ENCODE data around the gene ICOSLG.

The ICOSLG gene

DNA sequence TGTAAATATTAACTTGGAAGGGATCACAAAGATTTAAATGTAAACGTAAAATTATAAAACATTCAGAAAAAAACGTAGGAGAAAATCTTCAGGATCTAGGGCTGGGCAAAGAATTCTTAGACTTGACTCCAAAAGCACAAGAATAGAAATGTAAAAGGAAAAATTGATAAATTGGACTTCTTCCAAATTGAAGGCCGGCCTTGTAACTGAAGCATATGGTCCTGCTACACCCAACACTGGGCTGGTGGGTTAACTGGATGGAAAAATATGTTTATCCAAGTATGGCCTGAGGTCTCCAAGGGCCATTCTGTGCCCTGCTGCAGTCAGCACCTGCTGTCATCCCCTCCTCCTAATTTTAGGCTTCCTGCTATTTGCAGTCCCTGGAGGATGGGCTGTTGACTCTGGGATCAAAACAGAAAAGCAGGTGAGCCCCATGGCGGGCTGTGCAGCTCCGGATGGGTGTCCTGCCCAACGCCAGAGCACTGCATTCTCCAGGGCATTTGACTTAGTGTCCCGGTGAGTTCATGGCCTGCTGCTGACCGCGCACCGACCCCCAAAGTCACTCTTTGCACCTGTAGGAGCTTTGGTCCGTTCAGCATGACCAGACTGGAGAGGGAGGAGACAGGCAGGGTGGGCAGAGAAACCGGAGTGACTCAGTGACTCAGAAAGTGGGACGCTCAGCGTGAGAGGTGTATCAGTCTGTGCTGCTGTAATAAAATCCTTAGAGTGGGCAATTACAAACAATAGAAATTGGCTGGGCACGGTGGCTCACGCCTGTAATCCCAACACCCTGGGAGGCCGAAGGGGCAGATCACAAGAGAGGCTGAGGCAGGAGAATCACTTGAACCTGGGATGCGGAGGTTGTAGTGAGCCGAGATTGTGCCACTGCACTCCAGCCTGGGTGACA lies 38.9 kb upstream of the ICOSLG start:
- no peak for DNase-seq (ENCODE audit: low spot score)
- Histone ChIP-seq H2BK15ac (ENCODE audit: low read length) (no peak overlapping the region), H3K36me3 (replicated peaks in 1 of 2; ENCODE audit: control insufficient read depth in 2 of 2, insufficient read depth in 2 of 2, low read length in 2 of 2) (no peaks in the 10 kb centered on the region), H3K9ac (ENCODE audit: low read depth, low read length, poor library complexity) (no peak overlapping the region), H3K18ac (ENCODE audit: low read length) (no peak overlapping the region), H3K14ac (ENCODE audit: low read length) (no peak overlapping the region), H2BK12ac (ENCODE audit: low read length) (no peak overlapping the region), H3K4me2 (ENCODE audit: insufficient read depth, low read length, poor library complexity, severe bottlenecking) (no peak overlapping the region), H3K79me1 (ENCODE audit: low read depth, low read length) (no peaks in the 10 kb centered on the region), H2AK5ac (ENCODE audit: low read depth, low read length) (no peak overlapping the region), H3K4me3 (ENCODE audit: low read length in 2 of 2) (no peak overlapping the region), H3K4ac (ENCODE audit: low read length) (no peak overlapping the region), H3K23ac (ENCODE audit: low read depth, low read length, poor library complexity) (no peak overlapping the region), H3K27ac (replicated peaks; ENCODE audit: low read length) (no peak overlapping the region), H3K9me3 (replicated peaks in 1 of 2; ENCODE audit: control insufficient read depth in 2 of 2, insufficient read depth in 1 of 2, low read depth in 1 of 2, low read length in 2 of 2) (no peaks in the 10 kb centered on the region), H3K27me3 (ENCODE audit: control insufficient read depth in 3 of 3, insufficient read depth in 3 of 3, low read depth in 1 of 3, low read length in 3 of 3) (peaks cover 0 to 30% (median 14%) of the 10 kb centered on the region in 3 experiments), H3K4me1 (ENCODE audit: control insufficient read depth in 2 of 2, insufficient read depth in 1 of 2, low read depth in 1 of 2, low read length in 2 of 2) (peaks cover 5% of the 10 kb centered on the region in 2 donors), H2BK120ac (ENCODE audit: low read depth, low read length) (no peak overlapping the region), H2AFZ (ENCODE audit: low read length) (no peak overlapping the region), H2BK5ac (ENCODE audit: low read length) (no peak overlapping the region), H4K8ac (ENCODE audit: low read depth, low read length) (no peak overlapping the region), H4K91ac (ENCODE audit: low read depth, low read length, poor library complexity) (no peak overlapping the region)
- no CpG with 5 or more reads among the region's 19 CpGs for WGBS, 2 donors (ENCODE audit: extremely low coverage in 2 of 2, insufficient read length in 2 of 2, insufficient replicate concordance in 1 of 2)

DNA sequence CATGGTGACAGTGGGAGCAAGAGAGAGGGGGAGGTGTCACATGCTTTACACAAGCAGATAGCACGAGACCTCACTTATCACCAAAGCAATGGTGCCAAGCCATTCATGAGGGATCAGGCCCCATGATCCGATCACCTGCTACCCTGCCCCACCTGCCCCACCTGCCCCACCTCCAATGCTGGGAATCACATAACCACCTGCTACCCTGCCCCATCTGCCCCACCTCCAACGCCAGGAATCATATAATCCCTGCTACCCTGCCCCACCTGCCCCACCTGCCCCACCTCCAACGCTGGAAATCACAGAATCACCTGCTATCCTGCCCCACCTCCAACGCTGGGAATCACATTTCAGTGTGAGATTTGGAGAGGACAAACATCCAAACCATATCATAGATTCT lies 34.3 kb upstream of the ICOSLG start:
- peak overlapping the region; percentile 21 for H3K14ac ChIP-seq (ENCODE audit: low read length)
- H2BK15ac ChIP-seq (ENCODE audit: low read length): no peak overlapping the region
- H3K27me3 ChIP-seq (ENCODE audit: control insufficient read depth in 3 of 3, insufficient read depth in 3 of 3, low read depth in 1 of 3, low read length in 3 of 3): peaks cover 0 to 4% (median 0%) of the 10 kb centered on the region in 3 experiments
- no peak overlapping the region for H2BK5ac ChIP-seq (ENCODE audit: low read length)
- H2BK12ac ChIP-seq (ENCODE audit: low read length): no peak overlapping the region
- H3K9me3 ChIP-seq (replicated peaks in 1 of 2; ENCODE audit: control insufficient read depth in 2 of 2, insufficient read depth in 1 of 2, low read depth in 1 of 2, low read length in 2 of 2): no peaks in the 10 kb centered on the region
- H3K18ac ChIP-seq (ENCODE audit: low read length): no peak overlapping the region
- H3K4me1 ChIP-seq (ENCODE audit: control insufficient read depth in 2 of 2, insufficient read depth in 1 of 2, low read depth in 1 of 2, low read length in 2 of 2): peaks cover 0 to 2% of the 10 kb centered on the region in 2 donors
- H3K9ac ChIP-seq (ENCODE audit: low read depth, low read length, poor library complexity): peak overlapping the region; percentile 60
- H4K91ac ChIP-seq (ENCODE audit: low read depth, low read length, poor library complexity): no peak overlapping the region
- no peak overlapping the region for H2BK120ac ChIP-seq (ENCODE audit: low read depth, low read length)
- no peak overlapping the region for H2AK5ac ChIP-seq (ENCODE audit: low read depth, low read length)
- no peak overlapping the region for H3K27ac ChIP-seq (replicated peaks; ENCODE audit: low read length)
- no peak overlapping the region for H3K4me3 ChIP-seq (ENCODE audit: low read length in 2 of 2)
- peaks cover 3% of the 10 kb centered on the region for H3K79me1 ChIP-seq (ENCODE audit: low read depth, low read length)
- no CpG with 5 or more reads among the region's 5 CpGs for WGBS, 2 donors (ENCODE audit: extremely low coverage in 2 of 2, insufficient read length in 2 of 2, insufficient replicate concordance in 1 of 2)
- no peak for DNase-seq (ENCODE audit: low spot score)
- no peak overlapping the region for H3K4ac ChIP-seq (ENCODE audit: low read length)
- no peak overlapping the region for H4K8ac ChIP-seq (ENCODE audit: low read depth, low read length)
- no peak overlapping the region for H2AFZ ChIP-seq (ENCODE audit: low read length)
- no peak overlapping the region for H3K23ac ChIP-seq (ENCODE audit: low read depth, low read length, poor library complexity)
- no peaks in the 10 kb centered on the region for H3K36me3 ChIP-seq (replicated peaks in 1 of 2; ENCODE audit: control insufficient read depth in 2 of 2, insufficient read depth in 2 of 2, low read length in 2 of 2)
- H3K4me2 ChIP-seq (ENCODE audit: insufficient read depth, low read length, poor library complexity, severe bottlenecking): no peak overlapping the region

DNA sequence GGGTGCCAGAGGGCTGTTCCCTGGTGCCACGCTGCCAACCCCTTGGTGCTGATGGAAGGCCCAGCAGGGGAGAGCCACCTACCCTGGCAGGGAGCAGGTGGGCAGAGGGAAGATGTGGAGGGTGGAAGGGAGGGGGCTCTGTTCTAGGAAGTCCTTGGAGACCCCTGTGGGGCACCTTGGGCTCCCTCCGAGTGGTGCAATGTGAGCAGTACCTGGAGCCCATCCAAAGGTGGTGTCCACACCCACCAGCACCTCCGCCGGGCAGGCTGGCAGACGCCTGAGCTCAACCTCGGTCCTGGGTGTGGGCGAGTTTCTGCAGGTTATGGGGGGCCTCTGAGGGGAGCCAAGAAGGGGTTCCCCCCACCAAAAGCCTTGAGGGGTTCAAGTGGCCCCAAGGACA lies 32.3 kb upstream of the ICOSLG start:
- no peak overlapping the region for H2BK5ac ChIP-seq (ENCODE audit: low read length)
- H3K18ac ChIP-seq (ENCODE audit: low read length): peak overlapping the region; percentile 71
- WGBS, 2 donors (ENCODE audit: extremely low coverage in 2 of 2, insufficient read length in 2 of 2, insufficient replicate concordance in 1 of 2): no CpG with 5 or more reads among the region's 7 CpGs
- peak overlapping the region; percentile 85 for H3K23ac ChIP-seq (ENCODE audit: low read depth, low read length, poor library complexity)
- peaks cover 0 to 4% (median 0%) of the 10 kb centered on the region in 3 experiments for H3K27me3 ChIP-seq (ENCODE audit: control insufficient read depth in 3 of 3, insufficient read depth in 3 of 3, low read depth in 1 of 3, low read length in 3 of 3)
- H4K91ac ChIP-seq (ENCODE audit: low read depth, low read length, poor library complexity): no peak overlapping the region
- H3K36me3 ChIP-seq (replicated peaks in 1 of 2; ENCODE audit: control insufficient read depth in 2 of 2, insufficient read depth in 2 of 2, low read length in 2 of 2): no peaks in the 10 kb centered on the region
- DNase-seq (ENCODE audit: low spot score): no peak
- H2BK120ac ChIP-seq (ENCODE audit: low read depth, low read length): no peak overlapping the region
- H3K4me1 ChIP-seq (ENCODE audit: control insufficient read depth in 2 of 2, insufficient read depth in 1 of 2, low read depth in 1 of 2, low read length in 2 of 2): peaks cover 0 to 2% of the 10 kb centered on the region in 2 donors
- no peak overlapping the region for H3K14ac ChIP-seq (ENCODE audit: low read length)
- peak overlapping the region; percentile 67 for H2BK15ac ChIP-seq (ENCODE audit: low read length)
- peaks cover 3% of the 10 kb centered on the region for H3K79me1 ChIP-seq (ENCODE audit: low read depth, low read length)
- no peak overlapping the region for H3K27ac ChIP-seq (replicated peaks; ENCODE audit: low read length)
- no peak overlapping the region for H3K4me2 ChIP-seq (ENCODE audit: insufficient read depth, low read length, poor library complexity, severe bottlenecking)
- no peak overlapping the region for H3K9ac ChIP-seq (ENCODE audit: low read depth, low read length, poor library complexity)
- H2AK5ac ChIP-seq (ENCODE audit: low read depth, low read length): peak overlapping the region; percentile 28
- no peak overlapping the region for H2BK12ac ChIP-seq (ENCODE audit: low read length)
- no peak overlapping the region for H2AFZ ChIP-seq (ENCODE audit: low read length)
- H4K8ac ChIP-seq (ENCODE audit: low read depth, low read length): no peak overlapping the region
- no peaks in the 10 kb centered on the region for H3K9me3 ChIP-seq (replicated peaks in 1 of 2; ENCODE audit: control insufficient read depth in 2 of 2, insufficient read depth in 1 of 2, low read depth in 1 of 2, low read length in 2 of 2)
- H3K4me3 ChIP-seq (ENCODE audit: low read length in 2 of 2): no peak overlapping the region
- no peak overlapping the region for H3K4ac ChIP-seq (ENCODE audit: low read length)

DNA sequence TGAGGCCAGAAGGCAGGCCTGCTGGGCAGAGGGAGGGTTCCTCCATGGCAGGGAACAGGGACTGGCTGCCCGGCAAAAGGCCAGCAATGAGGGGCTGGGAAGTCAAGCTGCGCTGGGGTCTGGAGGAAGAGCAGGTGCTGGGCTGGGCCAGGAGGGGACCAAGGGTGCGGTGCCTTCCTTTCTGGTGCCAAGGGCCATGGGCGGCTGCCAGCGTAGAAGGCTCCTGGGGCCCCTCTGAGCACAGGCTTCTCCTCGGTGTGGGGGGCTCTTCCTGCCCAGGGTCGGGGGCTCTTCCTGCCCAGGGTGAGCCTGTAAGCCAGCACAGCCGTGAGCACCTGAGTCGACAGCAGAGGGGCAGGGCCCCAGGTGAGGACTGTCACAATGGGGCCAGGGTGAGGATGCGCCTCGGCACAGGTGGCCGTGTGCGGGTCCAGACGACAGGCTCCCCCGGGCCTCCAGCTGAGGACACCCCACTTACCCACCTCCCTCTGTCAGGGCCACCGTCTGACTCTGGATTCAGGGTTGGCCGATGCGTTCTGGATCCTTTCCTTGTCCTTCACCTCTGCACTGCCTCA lies 31.6 kb upstream of the ICOSLG start:
- peak overlapping the region; percentile 82 for H2BK5ac ChIP-seq (ENCODE audit: low read length)
- peak overlapping the region; percentile 52 for H2AFZ ChIP-seq (ENCODE audit: low read length)
- no peaks in the 10 kb centered on the region for H3K36me3 ChIP-seq (replicated peaks in 1 of 2; ENCODE audit: control insufficient read depth in 2 of 2, insufficient read depth in 2 of 2, low read length in 2 of 2)
- H4K91ac ChIP-seq (ENCODE audit: low read depth, low read length, poor library complexity): no peak overlapping the region
- no peak overlapping the region for H3K4me2 ChIP-seq (ENCODE audit: insufficient read depth, low read length, poor library complexity, severe bottlenecking)
- peak overlapping the region; percentile 59 for H3K18ac ChIP-seq (ENCODE audit: low read length)
- peaks cover 3% of the 10 kb centered on the region for H3K79me1 ChIP-seq (ENCODE audit: low read depth, low read length)
- H2BK12ac ChIP-seq (ENCODE audit: low read length): no peak overlapping the region
- H3K27ac ChIP-seq (replicated peaks; ENCODE audit: low read length): no peak overlapping the region
- peak overlapping the region; percentile 16 for H3K23ac ChIP-seq (ENCODE audit: low read depth, low read length, poor library complexity)
- no CpG with 5 or more reads among the region's 18 CpGs for WGBS, 2 donors (ENCODE audit: extremely low coverage in 2 of 2, insufficient read length in 2 of 2, insufficient replicate concordance in 1 of 2)
- H3K9me3 ChIP-seq (replicated peaks in 1 of 2; ENCODE audit: control insufficient read depth in 2 of 2, insufficient read depth in 1 of 2, low read depth in 1 of 2, low read length in 2 of 2): no peaks in the 10 kb centered on the region
- no peak for DNase-seq (ENCODE audit: low spot score)
- peak overlapping the region in 1 of 2 donors; percentile 12 for H3K4me3 ChIP-seq (ENCODE audit: low read length in 2 of 2)
- H3K14ac ChIP-seq (ENCODE audit: low read length): peak overlapping the region; percentile 78
- H3K4me1 ChIP-seq (ENCODE audit: control insufficient read depth in 2 of 2, insufficient read depth in 1 of 2, low read depth in 1 of 2, low read length in 2 of 2): peaks cover 0 to 2% of the 10 kb centered on the region in 2 donors
- no peak overlapping the region for H3K4ac ChIP-seq (ENCODE audit: low read length)
- peak overlapping the region; percentile 78 for H2AK5ac ChIP-seq (ENCODE audit: low read depth, low read length)
- H3K9ac ChIP-seq (ENCODE audit: low read depth, low read length, poor library complexity): no peak overlapping the region
- H2BK120ac ChIP-seq (ENCODE audit: low read depth, low read length): no peak overlapping the region
- H3K27me3 ChIP-seq (ENCODE audit: control insufficient read depth in 3 of 3, insufficient read depth in 3 of 3, low read depth in 1 of 3, low read length in 3 of 3): peaks cover 0 to 4% (median 0%) of the 10 kb centered on the region in 3 experiments
- H4K8ac ChIP-seq (ENCODE audit: low read depth, low read length): no peak overlapping the region
- peak overlapping the region; percentile 62 for H2BK15ac ChIP-seq (ENCODE audit: low read length)
